Neural progenitor cell (in vitro differentiated cells): Measurements from ENCODE around the gene MEIS2. TPM values are rescaled to one million over a fixed set of nuclear protein-coding genes. Genes with fewer than 3 reads are reported as not detected.
A peak's percentile ranks its signal among the peaks of the same experiment; 100 is the strongest.

Experiments used
- DNase-seq: peaks from one replicate; pipeline ENCODE4 v3.0.0-alpha.2; 2016; ENCODE audit warnings: low spot score
- H2AFZ ChIP-seq: fragments of 200-600 bp; sonication (generic); replicated peaks from 2 replicates; pipeline ENCODE4 v1.6.1; 2016; ENCODE audit warnings: antibody characterized with exemption
- H3F3A ChIP-seq: fragments of 200-600 bp; sonication (generic); 2 replicates; pipeline ENCODE4 v1.6.1; 2016; ENCODE audit warnings: antibody characterized with exemption, low read depth
- H3K27ac ChIP-seq: fragments of 200-600 bp; sonication (generic); 2 replicates; pipeline ENCODE4 v1.5.1; 2016; ENCODE audit warnings: mild to moderate bottlenecking
- H3K27me3 ChIP-seq: fragments of 200-600 bp; sonication (generic); 2 replicates; pipeline ENCODE4 v1.6.1; 2016; ENCODE audit warnings: mild to moderate bottlenecking, moderate library complexity
- H3K36me3 ChIP-seq: fragments of 200-600 bp; sonication (generic); 2 replicates; pipeline ENCODE4 v1.5.1; 2016
- H3K4me1 ChIP-seq: fragments of 200-600 bp; sonication (generic); 2 replicates; pipeline ENCODE4 v1.6.1; 2016; ENCODE audit warnings: mixed run types
- H3K4me2 ChIP-seq: fragments of 200-600 bp; sonication (generic); 2 replicates; pipeline ENCODE4 v1.6.1; 2016
- H3K4me3 ChIP-seq: fragments of 200-600 bp; sonication (generic); 2 replicates; pipeline ENCODE4 v1.5.1; 2016
- H3K79me2 ChIP-seq: fragments of 200-600 bp; sonication (generic); 2 replicates; pipeline ENCODE4 v1.6.1; 2016; ENCODE audit warnings: low read depth
- H3K9ac ChIP-seq: fragments of 200-600 bp; sonication (generic); 2 replicates; pipeline ENCODE4 v1.6.1; 2016
- H3K9me3 ChIP-seq: fragments of 200-600 bp; sonication (generic); 2 replicates; pipeline ENCODE4 v1.5.1; 2016; ENCODE audit warnings: low read depth
- H4K20me1 ChIP-seq: fragments of 200-600 bp; sonication (generic); 2 replicates; pipeline ENCODE4 v1.6.1; 2016; ENCODE audit warnings: low read depth
- H3K27ac Mint-ChIP-seq: 3 replicates; pipeline ENCODE4 v1.8.0; 2021; ENCODE audit warnings: mixed read lengths
- H3K27me3 Mint-ChIP-seq: 2 replicates; pipeline ENCODE4 v1.8.0; 2022; ENCODE audit warnings: low read depth, mild to moderate bottlenecking, inconsistent platforms, moderate library complexity, mixed read lengths; ENCODE audit not compliant: insufficient read depth
- H3K36me3 Mint-ChIP-seq: 3 replicates; pipeline ENCODE4 v1.8.0; 2021; ENCODE audit warnings: mixed read lengths
- H3K4me1 Mint-ChIP-seq: 3 replicates; pipeline ENCODE4 v1.8.0; 2021; ENCODE audit warnings: mixed read lengths
- H3K4me3 Mint-ChIP-seq: 3 replicates; pipeline ENCODE4 v1.8.0; 2021; ENCODE audit warnings: mild to moderate bottlenecking, moderate library complexity, mixed read lengths
- H3K9me3 Mint-ChIP-seq: 3 replicates; pipeline ENCODE4 v1.8.0; 2020; ENCODE audit warnings: mixed read lengths
- EZH2 ChIP-seq: fragments of 200-600 bp; sonication (generic); IDR thresholded peaks from 2 replicates; pipeline ENCODE4 v1.6.1; 2017; ENCODE audit warnings: antibody characterized with exemption, mild to moderate bottlenecking, moderate library complexity
- EZH2phosphoT487 ChIP-seq: fragments of 200-600 bp; sonication (generic); IDR thresholded peaks from 2 replicates; pipeline ENCODE4 v1.6.1; 2017; ENCODE audit warnings: antibody characterized with exemption
- total RNA-seq: library from RNA; depleted of rRNA; stranded (reverse); fragments of >200 nt; gene quantifications from 2 replicates; pipeline ENCODE4 v1.2.3, GENCODE V29; 2015; ENCODE audit warnings: low replicate concordance
- TF ChIP-seq, protein P1 (sequence below): fragments of 200-600 bp; sonication (generic); IDR thresholded peaks from 2 replicates; pipeline ENCODE4 v1.5.1; 2017; ENCODE audit warnings: antibody characterized with exemption, mild to moderate bottlenecking

Gene MEIS2
- total RNA-seq, 1 donor from 2014 or later, result 18.3 TPM

GRCh38 chr15:37056177-37057121 lies 43.9 kb downstream of the MEIS2 start:
- peak overlapping the region; percentile 34 for H3K4me3 Mint-ChIP-seq
- no peaks in the 10 kb centered on the region for H4K20me1 ChIP-seq
- peak overlapping the region; percentile 91 for H3K27ac ChIP-seq

GRCh38 chr15:37055481-37055880 lies 44.9 kb downstream of the MEIS2 start:
- TF ChIP-seq EZH2 (no peak), EZH2phosphoT487 (no peak)
- TF ChIP-seq, protein P1, sequence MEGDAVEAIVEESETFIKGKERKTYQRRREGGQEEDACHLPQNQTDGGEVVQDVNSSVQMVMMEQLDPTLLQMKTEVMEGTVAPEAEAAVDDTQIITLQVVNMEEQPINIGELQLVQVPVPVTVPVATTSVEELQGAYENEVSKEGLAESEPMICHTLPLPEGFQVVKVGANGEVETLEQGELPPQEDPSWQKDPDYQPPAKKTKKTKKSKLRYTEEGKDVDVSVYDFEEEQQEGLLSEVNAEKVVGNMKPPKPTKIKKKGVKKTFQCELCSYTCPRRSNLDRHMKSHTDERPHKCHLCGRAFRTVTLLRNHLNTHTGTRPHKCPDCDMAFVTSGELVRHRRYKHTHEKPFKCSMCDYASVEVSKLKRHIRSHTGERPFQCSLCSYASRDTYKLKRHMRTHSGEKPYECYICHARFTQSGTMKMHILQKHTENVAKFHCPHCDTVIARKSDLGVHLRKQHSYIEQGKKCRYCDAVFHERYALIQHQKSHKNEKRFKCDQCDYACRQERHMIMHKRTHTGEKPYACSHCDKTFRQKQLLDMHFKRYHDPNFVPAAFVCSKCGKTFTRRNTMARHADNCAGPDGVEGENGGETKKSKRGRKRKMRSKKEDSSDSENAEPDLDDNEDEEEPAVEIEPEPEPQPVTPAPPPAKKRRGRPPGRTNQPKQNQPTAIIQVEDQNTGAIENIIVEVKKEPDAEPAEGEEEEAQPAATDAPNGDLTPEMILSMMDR, result no peak
- no peak for DNase-seq
- Mint-ChIP-seq H3K4me1 (peaks cover 37% of the 10 kb centered on the region), H3K36me3 (peaks cover 2% of the 10 kb centered on the region), H3K4me3 (no peak overlapping the region), H3K27ac (no peak overlapping the region), H3K27me3 (peaks cover 8% of the 10 kb centered on the region), H3K9me3 (no peaks in the 10 kb centered on the region)
- H4K20me1 ChIP-seq, result no peaks in the 10 kb centered on the region
- no peaks in the 10 kb centered on the region for H3K9me3 ChIP-seq
- H3K4me1 ChIP-seq, result peaks cover 43% of the 10 kb centered on the region
- H3K79me2 ChIP-seq, result no peaks in the 10 kb centered on the region
- no peaks in the 10 kb centered on the region for H3K36me3 ChIP-seq
- H2AFZ ChIP-seq, result no peak overlapping the region
- H3K4me2 ChIP-seq, result peak overlapping the region; percentile 69
- peaks cover 34% of the 10 kb centered on the region for H3F3A ChIP-seq
- no peak overlapping the region for H3K27ac ChIP-seq
- no peaks in the 10 kb centered on the region for H3K27me3 ChIP-seq
- no peak overlapping the region for H3K4me3 ChIP-seq
- H3K9ac ChIP-seq, result no peak overlapping the region

More at GRCh38 chr15:37056177-37057121, 43.9 kb downstream of the MEIS2 start:
- Mint-ChIP-seq H3K27ac (peak overlapping the region; percentile 77), H3K36me3 (peaks cover 2% of the 10 kb centered on the region), H3K27me3 (peaks cover 10% of the 10 kb centered on the region), H3K9me3 (no peaks in the 10 kb centered on the region), H3K4me1 (peaks cover 37% of the 10 kb centered on the region)
- H3K9ac ChIP-seq, result no peak overlapping the region
- no peak overlapping the region for H2AFZ ChIP-seq
- H3K4me2 ChIP-seq, result peak overlapping the region; percentile 69
- H3K36me3 ChIP-seq, result no peaks in the 10 kb centered on the region
- no peak overlapping the region for H3K4me3 ChIP-seq
- H3K4me1 ChIP-seq, result peaks cover 43% of the 10 kb centered on the region
- H3K79me2 ChIP-seq, result no peaks in the 10 kb centered on the region
- no peaks in the 10 kb centered on the region for H3K27me3 ChIP-seq
- peaks cover 34% of the 10 kb centered on the region for H3F3A ChIP-seq
- peak; percentile 72 for DNase-seq
- H3K9me3 ChIP-seq, result no peaks in the 10 kb centered on the region
- TF ChIP-seq, protein P1, result no peak
- TF ChIP-seq EZH2phosphoT487 (no peak), EZH2 (no peak)

- Mint-ChIP-seq H3K4me1 (peaks cover 37% of the 10 kb centered on the region), H3K4me3 (no peak overlapping the region), H3K27me3 (peaks cover 6% of the 10 kb centered on the region), H3K36me3 (peaks cover 2% of the 10 kb centered on the region), H3K27ac (no peak overlapping the region), H3K9me3 (no peaks in the 10 kb centered on the region)
- Histone ChIP-seq H3K36me3 (no peaks in the 10 kb centered on the region), H3K9me3 (no peaks in the 10 kb centered on the region), H3K27ac (no peak overlapping the region), H3K4me1 (peaks cover 43% of the 10 kb centered on the region), H3K27me3 (no peaks in the 10 kb centered on the region), H3K4me2 (no peak overlapping the region), H3K9ac (no peak overlapping the region), H3K79me2 (no peaks in the 10 kb centered on the region), H3F3A (peaks cover 34% of the 10 kb centered on the region), H3K4me3 (no peak overlapping the region), H2AFZ (no peak overlapping the region), H4K20me1 (no peaks in the 10 kb centered on the region)
- DNase-seq, result no peak
- TF ChIP-seq EZH2phosphoT487 (no peak), EZH2 (no peak)
- TF ChIP-seq, protein P1, result no peak
Observed at GRCh38 chr15:37054336-37054735, 46.0 kb downstream of the MEIS2 start.
